Mucosa of rectum (tissue), 2 donors: ENCODE data around the gene CYP46A1.

Experiments used
- H3K27ac ChIP-seq, 2 donors: one replicate each; pipeline ENCODE4 v1.7.0; 2013; ENCODE audit warnings: inconsistent platforms in 2 of 2, low read depth in 2 of 2, low read length in 2 of 2
- H3K27me3 ChIP-seq, 2 donors: one replicate each; pipeline ENCODE4 v1.7.0; 2013; ENCODE audit warnings: low read length in 2 of 2; ENCODE audit not compliant: control insufficient read depth in 2 of 2, insufficient read depth in 2 of 2
- H3K36me3 ChIP-seq, 2 donors: one replicate each; pipeline ENCODE4 v1.7.0; 2013; ENCODE audit warnings: low read length in 2 of 2; ENCODE audit not compliant: control insufficient read depth in 2 of 2, insufficient read depth in 2 of 2
- H3K4me1 ChIP-seq, 2 donors: one replicate each; pipeline ENCODE4 v1.7.0; 2013; ENCODE audit warnings: low read length in 2 of 2, mild to moderate bottlenecking in 1 of 2; ENCODE audit not compliant: control insufficient read depth in 2 of 2, insufficient read depth in 2 of 2
- H3K4me3 ChIP-seq, 2 donors: one replicate each; pipeline ENCODE4 v1.7.0; 2013; ENCODE audit warnings: low read length in 2 of 2
- H3K9ac ChIP-seq, 2 donors: one replicate each; pipeline ENCODE4 v1.7.0; 2013; ENCODE audit warnings: low read length in 2 of 2, low read depth in 1 of 2, mild to moderate bottlenecking in 1 of 2
- H3K9me3 ChIP-seq, 2 donors: one replicate each; pipeline ENCODE4 v1.7.0; 2013; ENCODE audit warnings: low read length in 2 of 2; ENCODE audit not compliant: control insufficient read depth in 2 of 2
- donor health status: healthy.
- donor health status: Normal muscosa, but diverticular disease.

The CYP46A1 gene

GRCh38 chr14:99686557-99687283, 2.6 kb downstream of the CYP46A1 start:
- Histone ChIP-seq H3K27ac (no peak overlapping the region), H3K36me3 (no peaks in the 10 kb centered on the region)

DNA sequence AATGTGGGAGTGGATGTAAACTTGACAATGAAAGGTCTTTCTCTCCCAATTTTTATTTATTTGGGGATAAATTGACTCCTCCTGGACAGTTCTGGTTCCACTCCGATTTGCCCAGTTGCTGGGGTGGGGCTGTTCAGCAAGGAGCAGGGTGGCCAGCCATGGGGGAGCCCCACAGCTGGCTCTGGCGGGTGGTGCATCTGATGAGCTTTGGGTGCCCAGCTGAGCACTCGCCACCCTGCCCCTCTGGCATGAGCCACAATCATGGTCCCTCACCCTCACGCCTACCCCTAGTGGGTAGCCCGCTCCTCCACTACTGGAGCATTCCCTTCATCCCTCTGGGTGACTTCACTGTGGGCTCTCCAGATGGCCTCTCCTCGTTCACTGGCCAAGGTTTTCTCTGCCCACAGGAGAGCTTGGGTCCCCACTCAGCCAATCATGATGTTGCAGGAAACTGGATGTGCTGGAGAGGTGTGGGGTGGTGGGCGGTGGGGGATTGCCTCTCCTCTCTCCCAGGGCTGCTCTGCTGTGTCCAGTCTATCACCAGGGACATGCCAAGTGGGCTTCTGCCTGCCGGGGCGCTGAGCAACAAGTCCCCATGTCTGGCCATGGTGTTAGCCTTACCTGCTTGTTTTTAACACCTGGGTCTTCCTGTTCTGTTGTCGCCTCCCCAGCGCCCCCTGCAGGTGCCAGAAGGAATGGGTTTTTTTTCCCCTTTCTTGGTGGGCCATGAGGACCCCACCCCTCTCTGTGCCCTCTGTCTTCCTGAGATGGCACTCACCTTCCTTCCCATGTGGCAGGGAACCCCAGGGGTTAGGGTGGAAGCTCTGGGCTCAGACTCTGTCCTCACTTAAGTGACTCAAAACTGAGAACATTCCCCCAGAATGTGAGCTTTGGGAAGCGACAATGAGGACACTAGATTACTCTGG, 3.4 kb downstream of the CYP46A1 start:
- H3K4me3 ChIP-seq: no peak overlapping the region
- no peaks in the 10 kb centered on the region for H3K9me3 ChIP-seq
- no peaks in the 10 kb centered on the region for H3K36me3 ChIP-seq
- H3K4me1 ChIP-seq: peaks cover 12% of the 10 kb centered on the region in 2 donors
- no peak overlapping the region for H3K9ac ChIP-seq
- H3K27ac ChIP-seq: no peak overlapping the region
- peaks cover 11 to 13% of the 10 kb centered on the region in 2 donors for H3K27me3 ChIP-seq

More at GRCh38 chr14:99686557-99687283, 2.6 kb downstream of the CYP46A1 start:
- Histone ChIP-seq H3K9ac (no peak overlapping the region), H3K9me3 (no peaks in the 10 kb centered on the region), H3K4me3 (no peak overlapping the region), H3K4me1 (peaks cover 12% of the 10 kb centered on the region in 2 donors), H3K27me3 (peaks cover 11 to 13% of the 10 kb centered on the region in 2 donors)

DNA sequence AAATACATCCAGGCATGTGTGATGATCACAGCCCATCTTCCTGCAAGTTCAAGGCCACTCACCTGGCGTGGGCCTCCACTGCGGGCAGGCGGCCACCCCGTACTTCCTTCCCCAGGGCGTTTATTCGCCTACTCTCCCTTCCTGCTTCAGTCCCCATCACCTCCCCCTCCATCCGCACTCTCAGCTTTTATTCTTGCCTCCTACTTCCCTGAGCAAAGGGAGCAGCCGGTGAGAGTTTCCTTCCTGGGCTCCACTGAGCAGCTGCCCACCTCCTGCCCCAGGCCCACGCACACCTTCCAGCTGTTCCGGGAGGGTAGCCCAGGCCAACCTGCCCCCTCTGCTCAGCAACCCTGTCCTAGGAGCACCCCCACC, 4.1 kb downstream of the CYP46A1 start:
- no peak overlapping the region for H3K27ac ChIP-seq
- H3K27me3 ChIP-seq: peaks cover 11 to 13% of the 10 kb centered on the region in 2 donors
- no peaks in the 10 kb centered on the region for H3K9me3 ChIP-seq
- H3K9ac ChIP-seq: no peak overlapping the region
- peaks cover 8% of the 10 kb centered on the region in 2 donors for H3K4me1 ChIP-seq
- H3K4me3 ChIP-seq: no peak overlapping the region
- no peaks in the 10 kb centered on the region for H3K36me3 ChIP-seq

- Histone ChIP-seq H3K4me3 (no peak overlapping the region), H3K27me3 (peaks cover 11 to 13% of the 10 kb centered on the region in 2 donors), H3K27ac (no peak overlapping the region), H3K9ac (no peak overlapping the region), H3K36me3 (no peaks in the 10 kb centered on the region), H3K4me1 (peaks cover 3 to 4% of the 10 kb centered on the region in 2 donors), H3K9me3 (no peaks in the 10 kb centered on the region)
Measured at GRCh38 chr14:99688629-99689028, 4.5 kb downstream of the CYP46A1 start.

- H3K4me3 ChIP-seq: no peak overlapping the region
- H3K27ac ChIP-seq: no peak overlapping the region
- peaks cover 10 to 13% of the 10 kb centered on the region in 2 donors for H3K27me3 ChIP-seq
- H3K4me1 ChIP-seq: peaks cover 2 to 3% of the 10 kb centered on the region in 2 donors
- H3K36me3 ChIP-seq: no peaks in the 10 kb centered on the region
- no peaks in the 10 kb centered on the region for H3K9me3 ChIP-seq
- H3K9ac ChIP-seq: no peak overlapping the region
Measured at GRCh38 chr14:99689266-99690236, 5.5 kb downstream of the CYP46A1 start.

DNA sequence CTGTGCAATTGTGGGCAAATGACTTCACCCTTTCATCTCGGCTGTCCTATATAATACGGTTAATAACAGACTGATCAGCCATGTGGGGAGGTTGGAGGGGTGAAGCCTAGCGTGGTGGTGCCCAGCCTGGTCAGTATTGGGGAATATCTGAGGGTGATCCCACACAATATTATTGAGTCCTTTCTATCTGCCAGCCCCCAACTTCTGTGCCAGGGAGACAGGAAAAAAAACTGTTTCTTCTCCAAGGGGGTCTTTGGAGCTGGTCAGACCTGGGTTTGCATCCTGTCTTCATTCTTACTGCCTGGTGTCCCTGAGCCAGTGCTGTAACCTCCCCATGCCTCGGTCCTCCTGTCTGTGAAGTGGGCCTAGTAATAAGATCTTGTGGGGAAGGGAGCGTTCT, 6.5 kb downstream of the CYP46A1 start:
- no peaks in the 10 kb centered on the region for H3K4me1 ChIP-seq
- H3K4me3 ChIP-seq: no peak overlapping the region
- H3K9me3 ChIP-seq: no peaks in the 10 kb centered on the region
- H3K36me3 ChIP-seq: no peaks in the 10 kb centered on the region
- peaks cover 3 to 9% of the 10 kb centered on the region in 2 donors for H3K27me3 ChIP-seq
- no peak overlapping the region for H3K27ac ChIP-seq
- H3K9ac ChIP-seq: no peak overlapping the region

DNA sequence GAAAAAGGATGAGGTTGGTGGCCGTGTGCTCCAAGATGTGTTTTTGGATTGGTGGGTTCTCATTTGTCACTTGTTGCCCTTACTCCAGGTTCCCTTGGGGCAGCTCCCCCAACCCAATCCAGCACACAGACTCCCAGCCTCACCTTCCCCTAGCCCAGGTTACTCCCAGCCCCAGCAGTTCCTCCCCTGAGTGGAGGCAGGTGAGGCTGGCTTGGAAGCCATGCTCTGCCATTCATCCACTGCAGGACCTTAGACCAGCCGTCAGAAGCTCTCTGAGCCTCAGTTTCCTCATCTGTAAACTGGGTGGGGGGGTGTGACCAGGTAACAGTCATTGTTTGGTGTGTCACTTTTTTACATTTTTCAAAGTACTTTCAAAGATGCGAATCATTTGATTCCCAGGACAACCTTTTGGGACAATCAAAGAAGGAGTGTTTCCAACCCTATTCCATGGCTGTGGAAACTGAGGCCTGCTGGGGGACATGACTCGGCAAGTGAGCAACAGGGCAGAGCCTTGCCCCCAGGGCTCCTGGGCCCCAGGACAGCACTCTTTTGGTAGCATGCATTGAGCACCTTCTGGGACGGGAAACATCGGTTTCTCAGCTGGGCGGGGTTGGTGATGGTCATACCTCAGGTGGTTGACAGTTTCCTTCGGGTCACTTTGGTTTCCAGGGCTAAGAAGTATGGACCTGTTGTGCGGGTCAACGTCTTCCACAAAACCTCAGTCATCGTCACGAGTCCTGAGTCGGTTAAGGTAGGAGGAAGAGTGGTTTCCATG, 7.2 kb downstream of the CYP46A1 start:
- H3K27ac ChIP-seq: no peak overlapping the region
- H3K27me3 ChIP-seq: peaks cover 3 to 9% of the 10 kb centered on the region in 2 donors
- H3K36me3 ChIP-seq: no peaks in the 10 kb centered on the region
- H3K9ac ChIP-seq: no peak overlapping the region
- no peaks in the 10 kb centered on the region for H3K4me1 ChIP-seq
- no peaks in the 10 kb centered on the region for H3K9me3 ChIP-seq
- no peak overlapping the region for H3K4me3 ChIP-seq

- Histone ChIP-seq H3K27me3 (peaks cover 2 to 3% of the 10 kb centered on the region in 2 donors), H3K9ac (no peak overlapping the region), H3K4me1 (no peaks in the 10 kb centered on the region), H3K27ac (no peak overlapping the region), H3K4me3 (no peak overlapping the region), H3K36me3 (no peaks in the 10 kb centered on the region), H3K9me3 (no peaks in the 10 kb centered on the region)
Measured at GRCh38 chr14:99693918-99694317, 9.8 kb downstream of the CYP46A1 start.

DNA sequence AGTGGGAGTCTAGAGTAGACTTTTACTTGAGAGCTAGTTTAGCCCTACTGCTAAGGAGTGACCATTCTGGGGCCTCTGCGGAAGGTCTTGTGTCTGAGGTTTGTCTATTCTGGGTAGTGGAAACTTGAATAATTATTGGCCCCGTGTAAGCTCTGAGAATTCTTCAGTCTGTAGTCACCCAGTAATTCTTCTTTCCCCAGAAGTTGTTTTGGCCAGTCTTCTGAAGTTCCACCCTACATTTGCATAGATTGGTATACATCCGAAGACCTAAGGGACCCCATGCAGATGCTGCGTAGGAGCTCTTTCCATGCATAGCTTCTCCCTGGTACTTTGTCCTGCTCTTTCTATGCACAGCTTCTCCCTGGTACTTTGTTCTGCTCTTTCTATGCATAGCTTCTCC, 12.8 kb downstream of the CYP46A1 start:
- no peak overlapping the region for H3K9ac ChIP-seq
- H3K4me1 ChIP-seq: no peaks in the 10 kb centered on the region
- H3K27ac ChIP-seq: no peak overlapping the region
- no peaks in the 10 kb centered on the region for H3K9me3 ChIP-seq
- H3K27me3 ChIP-seq: no peaks in the 10 kb centered on the region
- H3K4me3 ChIP-seq: no peak overlapping the region
- no peaks in the 10 kb centered on the region for H3K36me3 ChIP-seq
